H9 (cell line): ENCODE measurements around the gene JARID2. TPM values are rescaled to one million over a fixed set of nuclear protein-coding genes. Genes with fewer than 3 reads are reported as not detected.

Experiments used
- DNase-seq: peaks from one replicate; pipeline ENCODE4 v3.0.0-alpha.2; 2017
- H2AFZ ChIP-seq: one replicate; pipeline ENCODE4 v1.6.1; 2013; ENCODE audit warnings: mild to moderate bottlenecking, low read length, control low read depth, moderate library complexity
- H2AK5ac ChIP-seq: 2 replicates; pipeline ENCODE4 v1.6.1; 2013; ENCODE audit warnings: low read length, control low read depth, mixed read lengths; ENCODE audit not compliant: insufficient read length
- H2BK120ac ChIP-seq: one replicate; pipeline ENCODE4 v1.6.1; 2013; ENCODE audit warnings: low read depth, mild to moderate bottlenecking, low read length, control low read depth, inconsistent platforms; ENCODE audit not compliant: poor library complexity, severe bottlenecking
- H2BK12ac ChIP-seq: 2 replicates; pipeline ENCODE4 v1.6.1; 2013; ENCODE audit warnings: low read length, control low read depth, mixed read lengths, low read depth; ENCODE audit not compliant: insufficient read length
- H2BK15ac ChIP-seq: 2 replicates; pipeline ENCODE4 v1.6.1; 2013; ENCODE audit warnings: low read depth, low read length, control low read depth
- H2BK20ac ChIP-seq: one replicate; pipeline ENCODE4 v1.6.1; 2013; ENCODE audit warnings: low read depth, mild to moderate bottlenecking, low read length, control low read depth, inconsistent platforms; ENCODE audit not compliant: poor library complexity, severe bottlenecking
- H2BK5ac ChIP-seq: 2 replicates; pipeline ENCODE4 v1.6.1; 2013; ENCODE audit warnings: low read length, control low read depth, mixed read lengths; ENCODE audit not compliant: insufficient read length
- H3K14ac ChIP-seq: 2 replicates; pipeline ENCODE4 v1.6.1; 2013; ENCODE audit warnings: low read length, control low read depth; ENCODE audit not compliant: insufficient read depth
- H3K18ac ChIP-seq: 2 replicates; pipeline ENCODE4 v1.6.1; 2013; ENCODE audit warnings: low read depth, mild to moderate bottlenecking, mixed read lengths, low read length, control low read depth; ENCODE audit not compliant: insufficient read length
- H3K23ac ChIP-seq: 2 replicates; pipeline ENCODE4 v1.6.1; 2013; ENCODE audit warnings: low read length, control low read depth, mixed read lengths, low read depth; ENCODE audit not compliant: insufficient read length
- H3K23me2 ChIP-seq: 2 replicates; pipeline ENCODE4 v1.6.1; 2013; ENCODE audit warnings: low read depth, mild to moderate bottlenecking, mixed read lengths, low read length, control low read depth; ENCODE audit not compliant: insufficient read length, poor library complexity, severe bottlenecking
- H3K27ac ChIP-seq: 2 replicates; pipeline ENCODE4 v1.5.1; 2013; ENCODE audit warnings: low read length, control low read depth, mixed read lengths, low read depth; ENCODE audit not compliant: insufficient read length
- H3K27me3 ChIP-seq: 2 replicates; pipeline ENCODE4 v1.6.1; 2013; ENCODE audit warnings: low read length, control low read depth, inconsistent platforms; ENCODE audit not compliant: insufficient read depth
- H3K4ac ChIP-seq: 2 replicates; pipeline ENCODE4 v1.6.1; 2013; ENCODE audit warnings: low read depth, mild to moderate bottlenecking, control low read depth, inconsistent platforms, low read length, moderate library complexity
- H3K4me1 ChIP-seq: 2 replicates; pipeline ENCODE4 v1.6.1; 2013; ENCODE audit warnings: low read length, control low read depth, inconsistent platforms; ENCODE audit not compliant: insufficient read depth
- H3K4me2 ChIP-seq: 2 replicates; pipeline ENCODE4 v1.6.1; 2013; ENCODE audit warnings: low read length, control low read depth, mixed read lengths; ENCODE audit not compliant: insufficient read length, insufficient read depth
- H3K56ac ChIP-seq: 2 replicates; pipeline ENCODE4 v1.6.1; 2013; ENCODE audit warnings: low read depth, mild to moderate bottlenecking, mixed read lengths, low read length, control low read depth; ENCODE audit not compliant: insufficient read length
- H3K79me1 ChIP-seq: 2 replicates; pipeline ENCODE4 v1.6.1; 2013; ENCODE audit warnings: low read depth, mild to moderate bottlenecking, moderate library complexity, low read length, control low read depth, inconsistent platforms; ENCODE audit not compliant: insufficient read depth, poor library complexity, severe bottlenecking
- H3K79me2 ChIP-seq: 2 replicates; pipeline ENCODE4 v1.6.1; 2013; ENCODE audit warnings: low read length, control low read depth, inconsistent platforms; ENCODE audit not compliant: insufficient read depth
- H3K9ac ChIP-seq: 2 replicates; pipeline ENCODE4 v1.6.1; 2013; ENCODE audit warnings: low read length, control low read depth, mixed read lengths; ENCODE audit not compliant: insufficient read length; ENCODE audit errors: extremely low read depth
- H3K9me3 ChIP-seq: one replicate; pipeline ENCODE4 v1.6.1; 2013; ENCODE audit warnings: low read depth, low read length, inconsistent platforms; ENCODE audit not compliant: control insufficient read depth
- H3T11ph ChIP-seq: one replicate; pipeline ENCODE4 v1.6.1; 2013; ENCODE audit warnings: mild to moderate bottlenecking, low read length, control low read depth, inconsistent platforms
- H4K20me1 ChIP-seq: one replicate; pipeline ENCODE4 v1.6.1; 2013; ENCODE audit not compliant: control insufficient read depth, insufficient read length, insufficient read depth
- H4K5ac ChIP-seq: 2 replicates; pipeline ENCODE4 v1.6.1; 2013; ENCODE audit warnings: low read depth, mild to moderate bottlenecking, mixed read lengths, low read length, control low read depth; ENCODE audit not compliant: insufficient read length
- H4K8ac ChIP-seq: replicated peaks from 2 replicates; pipeline ENCODE4 v1.6.1; 2013; ENCODE audit warnings: low read length, control low read depth, mixed read lengths, low read depth; ENCODE audit not compliant: insufficient read length
- H4K91ac ChIP-seq: 2 replicates; pipeline ENCODE4 v1.6.1; 2013; ENCODE audit warnings: low read depth, mild to moderate bottlenecking, moderate library complexity, mixed read lengths, low read length, control low read depth; ENCODE audit not compliant: insufficient read length
- H3K27ac Mint-ChIP-seq, 3 experiments: 2 replicates in 2 of 3; 3 replicates in 1 of 3; pipeline ENCODE4 v1.8.0; 2020 to 2021; ENCODE audit warnings: mixed read lengths in 3 of 3, mild to moderate bottlenecking in 1 of 3, moderate library complexity in 1 of 3
- H3K27me3 Mint-ChIP-seq: 2 replicates; pipeline ENCODE4 v1.8.0; 2021; ENCODE audit warnings: low read depth, mild to moderate bottlenecking, moderate library complexity, mixed read lengths
- H3K36me3 Mint-ChIP-seq, 3 experiments: 2 replicates in 2 of 3; 3 replicates in 1 of 3; pipeline ENCODE4 v1.8.0; 2020 to 2021; ENCODE audit warnings: low read depth in 3 of 3, mixed read lengths in 3 of 3; ENCODE audit not compliant: insufficient read depth in 1 of 3
- H3K4me1 Mint-ChIP-seq, 2 experiments: 2 replicates each; pipeline ENCODE4 v1.8.0; 2020; ENCODE audit warnings: mixed read lengths in 2 of 2
- H3K4me3 Mint-ChIP-seq, 2 experiments: 2 replicates in 1 of 2; 3 replicates in 1 of 2; pipeline ENCODE4 v1.8.0; 2020 to 2021; ENCODE audit warnings: mild to moderate bottlenecking in 2 of 2, mixed read lengths in 2 of 2, moderate library complexity in 1 of 2
- H3K9me3 Mint-ChIP-seq, 2 experiments: 2 replicates in 1 of 2; 3 replicates in 1 of 2; pipeline ENCODE4 v1.8.0; 2020; ENCODE audit warnings: mild to moderate bottlenecking in 2 of 2, mixed read lengths in 2 of 2, moderate library complexity in 1 of 2
- CTCF ChIP-seq: fragments of 200-600 bp; sonication (generic); conservative IDR thresholded peaks from 3 replicates; pipeline ENCODE4 v1.8.0; 2021; ENCODE audit warnings: antibody characterized with exemption, mild to moderate bottlenecking
- WGBS: extraction: QIAGEN DNeasy Blood & Tissue Kit; methylation state at CpG from one replicate; pipeline ENCODE4 v1.1.7; 2013; ENCODE audit warnings: missing lambda C conversion rate, low lambda C conversion rate, mixed read lengths; ENCODE audit not compliant: insufficient read length; ENCODE audit errors: extremely low coverage; 5-methylcytosine and 5-hydroxymethylcytosine counted together
- total RNA-seq: library from RNA; stranded (reverse); gene quantifications from 2 replicates; pipeline ENCODE4 v1.2.1, GENCODE V29; 2021

JARID2 gene
- total RNA-seq, 1 experiment from 2014 or later = 174 TPM

- Histone ChIP-seq H3K4ac (no peak overlapping the region), H4K91ac (no peak overlapping the region), H2AK5ac (no peak overlapping the region), H3K14ac (no peak overlapping the region), H3K9ac (no peak overlapping the region), H2BK15ac (no peak overlapping the region), H2BK20ac (no peak overlapping the region), H4K5ac (no peak overlapping the region), H3K4me1 (peaks cover 22% of the 10 kb centered on the region), H3K27me3 (no peaks in the 10 kb centered on the region), H2AFZ (no peak overlapping the region), H3K18ac (no peak overlapping the region), H3K9me3 (no peaks in the 10 kb centered on the region), H3K23ac (no peak overlapping the region), H3K4me2 (no peak overlapping the region), H4K20me1 (no peaks in the 10 kb centered on the region), H3K27ac (no peak overlapping the region), H3K56ac (no peak overlapping the region), H3K79me1 (no peaks in the 10 kb centered on the region), H3T11ph (no peak overlapping the region), H3K79me2 (peaks cover 88% of the 10 kb centered on the region), H4K8ac (no peak overlapping the region), H2BK120ac (no peak overlapping the region), H3K23me2 (no peaks in the 10 kb centered on the region), H2BK12ac (no peak overlapping the region), H2BK5ac (no peak overlapping the region)
- Mint-ChIP-seq H3K4me1 (peaks cover 81 to 87% of the 10 kb centered on the region in 2 experiments), H3K27ac (peak overlapping the region in 1 of 3 experiments; percentile 63; a peak in 1 of 7 replicates), H3K9me3 (no peaks in the 10 kb centered on the region), H3K4me3 (no peak overlapping the region; a peak in 1 of 5 replicates), H3K27me3 (no peaks in the 10 kb centered on the region), H3K36me3 (peaks cover 0 to 5% (median 0%) of the 10 kb centered on the region in 3 experiments; a peak in 1 of 7 replicates)
- WGBS = no CpG with 5 or more reads among the region's 4 CpGs
- no peak for DNase-seq
- TF ChIP-seq CTCF = no peak
Observed at GRCh38 chr6:15340775-15341174, 94.9 kb downstream of the JARID2 start.
